Measurements from ENCODE around the gene DMC1. TPM values are rescaled to one million over a fixed set of nuclear protein-coding genes. Genes with fewer than 3 reads are reported as not detected.
A peak's percentile ranks its signal among the peaks of the same experiment; 100 is the strongest.

The DMC1 gene
- total and polyA plus RNA-seq, 9 of the 15 experiments (the other 6 are each of a cell fraction or from before 2014, with no cell fraction given), result 5.5 to 55.5 (median 9.8) TPM

- TF ChIP-seq ARID4B (CRISPR knock-in tag; IDR thresholded peaks at IDR 0.05) (0 out of 2 replicates have a peak, but pooled peaks have one; percentile 41), POLR2H (tag; IDR thresholded peaks at IDR 0.05; ENCODE audit: low read depth) (no peak), ZNF277 (CRISPR knock-in tag; IDR thresholded peaks at IDR 0.05; ENCODE audit: borderline replicate concordance) (no peak), SUPT5H (IDR thresholded peaks at IDR 0.05) (peak; percentile 60), U2AF2 (optimal IDR thresholded peaks at IDR 0.05; ENCODE audit: low read depth, low read length) (no peak), ZNF253 (CRISPR knock-in tag; conservative IDR thresholded peaks at IDR 0.05) (no peak), CREB1 (IDR thresholded peaks at IDR 0.05) (peak; percentile 54), CREB1 (CRISPR knock-in tag; IDR thresholded peaks at IDR 0.05) (0 out of 2 replicates have a peak, but pooled peaks have one; percentile 34), PHB (CRISPR knock-in tag; IDR thresholded peaks at IDR 0.05) (no peak), PML (IDR thresholded peaks at IDR 0.05; ENCODE audit: low read length) (no peak), SOX6 (IDR thresholded peaks at IDR 0.05) (peak; percentile 20; the same call in 1 of the 2 replicates), MCM5 (IDR thresholded peaks at IDR 0.05; ENCODE audit: low read depth) (no peak), CREBBP (IDR thresholded peaks at IDR 0.05; ENCODE audit: low read depth, low read length) (no peak), KAT7 (CRISPR knock-in tag; IDR thresholded peaks at IDR 0.05; ENCODE audit: borderline replicate concordance) (no peak; the same call in 1 of the 2 replicates), PRDM10 (IDR thresholded peaks at IDR 0.05; ENCODE audit: partially characterized antibody) (peak; percentile 28)
These were observed 65.0 kb downstream of the DMC1 start (continued) for GRCh38 chr22:38504731-38505540.

Data from K562 (cell line).